CD14-positive monocyte (primary cell): Measurements from ENCODE around the gene KCNK1. TPM values are rescaled to one million over a fixed set of nuclear protein-coding genes. Genes with fewer than 3 reads are reported as not detected.

ENCODE experiments used
- DNase-seq, 3 donors: peaks; one replicate each; pipeline ENCODE4 v3.0.0-alpha.2; 2011 to 2022
- H2AFZ ChIP-seq: 2 replicates; pipeline ENCODE4 v1.6.0; 2012; ENCODE audit warnings: mild to moderate bottlenecking, low read depth, low read length, inconsistent platforms; ENCODE audit not compliant: insufficient read depth, poor library complexity, severe bottlenecking
- H3K27ac ChIP-seq, 2 donors: 1 replicate in 1 of 2; 2 replicates in 1 of 2; pipeline ENCODE4 v1.5.1; 2012 to 2013; ENCODE audit warnings: low read length in 2 of 2, control low read depth in 1 of 2, inconsistent platforms in 1 of 2, low read depth in 1 of 2, mild to moderate bottlenecking in 1 of 2
- H3K27me3 ChIP-seq, 2 donors: one replicate each; pipeline versions ENCODE4 v1.6.0 to v1.6.1; 2011 to 2013; ENCODE audit warnings: low read length in 2 of 2; ENCODE audit not compliant: control insufficient read depth in 2 of 2, insufficient read depth in 2 of 2
- H3K36me3 ChIP-seq, 2 donors: replicated peaks in 1 of 2; 1 replicate in 1 of 2; 2 replicates in 1 of 2; pipeline versions ENCODE4 v1.5.1 to v1.6.1; 2012 to 2013; ENCODE audit warnings: low read length in 2 of 2, control low read depth in 1 of 2, inconsistent platforms in 1 of 2, mild to moderate bottlenecking in 1 of 2; ENCODE audit not compliant: insufficient read depth in 2 of 2, control insufficient read depth in 1 of 2
- H3K4me1 ChIP-seq, 2 donors: 1 replicate in 1 of 2; 2 replicates in 1 of 2; pipeline versions ENCODE4 v1.5.1 to v1.6.1; 2012 to 2013; ENCODE audit warnings: low read length in 2 of 2, control low read depth in 1 of 2, inconsistent platforms in 1 of 2, mild to moderate bottlenecking in 1 of 2, moderate library complexity in 1 of 2; ENCODE audit not compliant: insufficient read depth in 2 of 2, control insufficient read depth in 1 of 2
- H3K4me2 ChIP-seq: replicated peaks from 2 replicates; pipeline ENCODE3; 2012; ENCODE audit warnings: low read length, moderate library complexity, mild to moderate bottlenecking; ENCODE audit not compliant: poor library complexity, severe bottlenecking; ENCODE audit errors: extremely low read depth
- H3K4me3 ChIP-seq, 3 experiments: fragments of 200-600 bp in 1 of 3; sonication (generic) in 1 of 3; replicated peaks in 1 of 3; 1 replicate in 2 of 3; 2 replicates in 1 of 3; pipeline ENCODE4 v1.5.1; 2011 to 2013; ENCODE audit warnings: low read length in 3 of 3, mild to moderate bottlenecking in 3 of 3, control low read depth in 2 of 3, low read depth in 2 of 3, inconsistent platforms in 1 of 3, moderate library complexity in 1 of 3
- H3K79me2 ChIP-seq: 2 replicates; pipeline ENCODE4 v1.6.0; 2012; ENCODE audit warnings: mild to moderate bottlenecking, control low read depth, inconsistent platforms, low read length, moderate library complexity; ENCODE audit not compliant: insufficient read depth
- H3K9ac ChIP-seq: 2 replicates; pipeline ENCODE4 v1.6.0; 2017; ENCODE audit warnings: low read length, mild to moderate bottlenecking; ENCODE audit not compliant: insufficient read depth, poor library complexity, severe bottlenecking
- H3K9me3 ChIP-seq, 2 donors: replicated peaks in 1 of 2; 1 replicate in 1 of 2; 2 replicates in 1 of 2; pipeline versions ENCODE4 v1.5.1 to v1.6.1; 2012 to 2013; ENCODE audit warnings: low read length in 2 of 2, control low read depth in 1 of 2; ENCODE audit not compliant: control insufficient read depth in 1 of 2, insufficient read depth in 1 of 2
- H4K20me1 ChIP-seq: 2 replicates; pipeline ENCODE4 v1.6.0; 2012; ENCODE audit warnings: mild to moderate bottlenecking, low read length, control low read depth, moderate library complexity; ENCODE audit not compliant: insufficient read depth
- H3K27ac Mint-ChIP-seq, 7 donors: one replicate each; pipeline ENCODE4 v1.8.0; 2020; ENCODE audit warnings: mild to moderate bottlenecking in 7 of 7, mixed read lengths in 7 of 7, moderate library complexity in 6 of 7, inconsistent platforms in 2 of 7
- H3K27me3 Mint-ChIP-seq, 3 donors: one replicate each; pipeline ENCODE4 v1.8.0; 2021 to 2022; ENCODE audit warnings: low read depth in 3 of 3, mild to moderate bottlenecking in 3 of 3, mixed read lengths in 3 of 3, moderate library complexity in 3 of 3, inconsistent platforms in 1 of 3
- H3K36me3 Mint-ChIP-seq, 2 donors: one replicate each; pipeline ENCODE4 v1.8.0; 2020; ENCODE audit warnings: mixed read lengths in 2 of 2, inconsistent platforms in 1 of 2, mild to moderate bottlenecking in 1 of 2
- H3K4me1 Mint-ChIP-seq: one replicate; pipeline ENCODE4 v1.8.0; 2020; ENCODE audit warnings: mild to moderate bottlenecking, mixed read lengths
- H3K4me3 Mint-ChIP-seq, 2 donors: one replicate each; pipeline ENCODE4 v1.8.0; 2020; ENCODE audit warnings: mild to moderate bottlenecking in 2 of 2, mixed read lengths in 2 of 2, moderate library complexity in 1 of 2
- H3K9me3 Mint-ChIP-seq, 7 donors: one replicate each; pipeline ENCODE4 v1.8.0; 2020 to 2022; ENCODE audit warnings: mixed read lengths in 7 of 7, mild to moderate bottlenecking in 6 of 7, moderate library complexity in 6 of 7, inconsistent platforms in 2 of 7
- WGBS: methylation state at CpG from one replicate; pipeline ENCODE4 v1.1.5; 2013; ENCODE audit warnings: missing lambda C conversion rate; ENCODE audit not compliant: insufficient coverage; 5-methylcytosine and 5-hydroxymethylcytosine counted together
- intact Hi-C, 2 donors: fragments of 100-400 bp; cut with micrococcal nuclease; formaldehyde crosslinking; loops; one replicate each; pipeline versions ENCODE4 v1.15.0 to v1.15.1; 2023
- polyA plus RNA-seq, 3 donors: library from polyadenylated mRNA; depleted of rRNA in 1 of 3; unstranded in 2 of 3; stranded (reverse) in 1 of 3; fragments of 300-500 nt in 2 of 3; fragments of >200 nt in 1 of 3; fragmentation: Illumina TruSeq in 2 of 3; gene quantifications; 1 replicate in 2 of 3; 2 replicates in 1 of 3; pipeline ENCODE4 v1.2.3, GENCODE V29; 2012 to 2021
- TF ChIP-seq, protein P1 (sequence below): fragments of 200-600 bp; IDR thresholded peaks from one replicate; pipeline ENCODE4 v1.8.0; 2022; ENCODE audit warnings: antibody characterized with exemption, mild to moderate bottlenecking

The KCNK1 gene
- polyA plus RNA-seq, 3 donors, result not detected

DNA sequence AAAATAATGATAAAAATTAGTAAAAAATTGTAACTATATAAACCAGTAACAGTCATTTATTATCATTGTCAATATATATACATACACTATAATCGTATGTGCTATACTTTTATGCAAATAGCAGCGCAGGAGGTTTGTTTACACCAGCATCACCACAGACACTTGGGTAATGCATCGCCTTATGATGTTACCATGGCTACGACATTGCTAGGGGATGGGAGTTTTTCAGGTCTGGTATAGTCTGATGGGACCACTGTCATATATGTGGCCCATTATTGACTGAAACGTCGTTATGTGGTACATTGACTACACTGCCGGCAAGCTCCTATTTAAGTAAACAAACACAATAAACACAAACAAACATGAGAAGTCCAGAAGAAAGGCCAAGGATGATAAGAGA is 45.6 kb downstream of the KCNK1 start:
- intact Hi-C loops, result no loop called here
- TF ChIP-seq, protein P1, sequence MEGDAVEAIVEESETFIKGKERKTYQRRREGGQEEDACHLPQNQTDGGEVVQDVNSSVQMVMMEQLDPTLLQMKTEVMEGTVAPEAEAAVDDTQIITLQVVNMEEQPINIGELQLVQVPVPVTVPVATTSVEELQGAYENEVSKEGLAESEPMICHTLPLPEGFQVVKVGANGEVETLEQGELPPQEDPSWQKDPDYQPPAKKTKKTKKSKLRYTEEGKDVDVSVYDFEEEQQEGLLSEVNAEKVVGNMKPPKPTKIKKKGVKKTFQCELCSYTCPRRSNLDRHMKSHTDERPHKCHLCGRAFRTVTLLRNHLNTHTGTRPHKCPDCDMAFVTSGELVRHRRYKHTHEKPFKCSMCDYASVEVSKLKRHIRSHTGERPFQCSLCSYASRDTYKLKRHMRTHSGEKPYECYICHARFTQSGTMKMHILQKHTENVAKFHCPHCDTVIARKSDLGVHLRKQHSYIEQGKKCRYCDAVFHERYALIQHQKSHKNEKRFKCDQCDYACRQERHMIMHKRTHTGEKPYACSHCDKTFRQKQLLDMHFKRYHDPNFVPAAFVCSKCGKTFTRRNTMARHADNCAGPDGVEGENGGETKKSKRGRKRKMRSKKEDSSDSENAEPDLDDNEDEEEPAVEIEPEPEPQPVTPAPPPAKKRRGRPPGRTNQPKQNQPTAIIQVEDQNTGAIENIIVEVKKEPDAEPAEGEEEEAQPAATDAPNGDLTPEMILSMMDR, result no peak
- Histone ChIP-seq H3K27ac (no peak overlapping the region), H3K36me3 (no peaks in the 10 kb centered on the region), H3K27me3 (no peaks in the 10 kb centered on the region), H3K4me1 (no peaks in the 10 kb centered on the region), H2AFZ (no peak overlapping the region), H3K4me3 (no peak overlapping the region), H3K79me2 (no peaks in the 10 kb centered on the region), H4K20me1 (no peaks in the 10 kb centered on the region), H3K9ac (no peak overlapping the region), H3K4me2 (no peak overlapping the region), H3K9me3 (no peaks in the 10 kb centered on the region)
- Mint-ChIP-seq H3K27me3 (peaks cover 0 to 2% (median 1%) of the 10 kb centered on the region in 3 donors), H3K27ac (no peak overlapping the region), H3K4me1 (no peaks in the 10 kb centered on the region), H3K9me3 (peaks cover 0 to 4% (median 0%) of the 10 kb centered on the region in 7 donors), H3K36me3 (no peaks in the 10 kb centered on the region), H3K4me3 (no peak overlapping the region)
- no CpG with 5 or more reads among the region's 7 CpGs for WGBS
- DNase-seq, result no peak

DNA sequence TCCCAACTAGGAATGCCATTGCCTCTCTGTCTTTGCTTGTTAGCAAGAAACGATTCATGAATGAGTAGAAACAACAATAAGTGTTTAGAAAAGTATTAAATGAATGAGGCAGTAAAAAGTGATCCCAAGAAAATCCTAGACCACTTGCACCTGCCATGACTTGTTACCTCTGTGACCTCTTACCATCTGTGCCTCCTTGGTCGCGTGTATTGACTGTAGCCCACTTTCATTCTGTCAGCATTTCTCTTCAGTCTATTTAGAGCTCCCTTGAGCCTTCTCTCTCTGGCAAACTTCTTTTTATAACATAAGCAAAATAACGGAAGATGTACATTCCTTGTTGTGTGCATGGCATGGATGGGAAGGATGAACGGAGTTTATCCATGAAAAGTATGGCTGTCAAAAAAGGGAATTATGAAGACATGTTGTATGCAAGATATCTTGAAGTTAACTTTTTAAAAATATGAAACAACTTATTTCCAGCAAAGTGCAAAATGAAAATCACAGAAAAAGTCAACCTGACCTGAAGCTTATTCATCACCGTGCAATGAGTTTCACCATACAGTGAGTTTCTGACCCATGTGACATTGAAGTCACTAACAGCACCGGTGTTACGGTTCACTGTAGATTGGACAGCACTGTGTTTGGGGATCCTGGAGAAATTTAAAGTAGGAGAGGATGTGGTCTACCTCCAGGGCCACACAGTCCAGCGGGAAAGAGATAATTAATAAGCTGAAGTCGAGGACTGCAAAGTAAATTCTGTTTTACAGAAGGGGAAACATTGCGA is 47.7 kb downstream of the KCNK1 start:
- peaks cover 0 to 4% (median 2%) of the 10 kb centered on the region in 7 donors for H3K9me3 Mint-ChIP-seq
- no peaks in the 10 kb centered on the region for H3K36me3 Mint-ChIP-seq
- Histone ChIP-seq H3K9me3 (no peaks in the 10 kb centered on the region), H4K20me1 (no peaks in the 10 kb centered on the region), H3K36me3 (no peaks in the 10 kb centered on the region), H3K4me2 (no peak overlapping the region), H2AFZ (no peak overlapping the region), H3K4me1 (no peaks in the 10 kb centered on the region), H3K9ac (no peak overlapping the region), H3K4me3 (no peak overlapping the region), H3K79me2 (no peaks in the 10 kb centered on the region), H3K27me3 (no peaks in the 10 kb centered on the region), H3K27ac (no peak overlapping the region)
- TF ChIP-seq, protein P1, result no peak
- intact Hi-C loops, result no loop called here
- no peak overlapping the region for H3K27ac Mint-ChIP-seq
- H3K4me1 Mint-ChIP-seq, result no peaks in the 10 kb centered on the region
- 96% methylated on average over 4 of the region's 11 CpGs for WGBS
- H3K27me3 Mint-ChIP-seq, result peaks cover 0 to 2% (median 0%) of the 10 kb centered on the region in 3 donors
- no peak for DNase-seq
- H3K4me3 Mint-ChIP-seq, result no peak overlapping the region
